ENCODE data around the gene IFITM2. TPM values are rescaled to one million over a fixed set of nuclear protein-coding genes. Genes with fewer than 3 reads are reported as not detected.
"Not testable (repeated sequence)": the region's sequence is repeated elsewhere in the genome, so short reads cannot be mapped to it uniquely, and the experiment has no call there.

IFITM2 gene
- 100 to 1,000 TPM in 1 of 2 donors, 10 to 100 TPM in 1; 75.7 to 656 TPM for total RNA-seq
- 1,000 to 10,000 TPM; 1,063 to 4,189 TPM for polyA plus RNA-seq
- long read RNA-seq, donor 1, transcript IFITM2-206 (2 exons, 892 nt): major isoform, 134 of 1,031 reads
- long read RNA-seq, donor 1, partial matches to known transcripts: 867 of 1,031 reads
- long read RNA-seq, donor 1, other reads (novel, unspliced or antisense): 28 of 1,031 reads
- long read RNA-seq, donor 2, transcript IFITM2-206 (2 exons, 892 nt): major isoform, 79 of 98 reads
- long read RNA-seq, donor 2, partial matches to known transcripts: 17 of 98 reads
- long read RNA-seq, donor 2, other reads (novel, unspliced or antisense): 0 of 98 reads
- long read RNA-seq, donor 3, transcript IFITM2-206 (2 exons, 892 nt): major isoform, 113 of 822 reads
- long read RNA-seq, donor 3, partial matches to known transcripts: 0 of 822 reads
- long read RNA-seq, donor 3, other reads (novel, unspliced or antisense): 709 of 822 reads
- long read RNA-seq, donor 4, transcript IFITM2-206 (2 exons, 892 nt): major isoform, 72 of 545 reads
- long read RNA-seq, donor 4, partial matches to known transcripts: 461 of 545 reads
- long read RNA-seq, donor 4, other reads (novel, unspliced or antisense): 12 of 545 reads
- long read RNA-seq, donor 5, transcript IFITM2-206 (2 exons, 892 nt): major isoform, 160 of 1,283 reads
- long read RNA-seq, donor 5, partial matches to known transcripts: 1,083 of 1,283 reads
- long read RNA-seq, donor 5, other reads (novel, unspliced or antisense): 38 of 1,283 reads

- H3K4me3 ChIP-seq: peak within 1 kb of the TSS; percentile 73
- not testable (repeated sequence) for H3K27me3 ChIP-seq (ENCODE audit: control insufficient read depth in 3 of 3, insufficient read depth in 3 of 3, low read length in 2 of 3); H3K36me3 ChIP-seq (ENCODE audit: control insufficient read depth in 4 of 4, insufficient read depth in 4 of 4, low read length in 4 of 4); H3K9me3 ChIP-seq (ENCODE audit: control insufficient read depth in 4 of 4, insufficient read depth in 3 of 4, low read length in 3 of 4)
- peak within 1 kb of the TSS in 1 of 2 donors; percentile 85 for H3K9ac ChIP-seq (ENCODE audit: insufficient read depth in 1 of 2, low read length in 2 of 2)
- 6% methylated on average over 25 to 28 of the region's 28 CpGs for WGBS, 2 donors
- peak; percentile 71 for ATAC-seq (ENCODE audit: insufficient read depth, low FRiP score)
- peaks cover 0 to 35% (median 7%) of the 10 kb centered on the region in 5 donors for H3K4me1 ChIP-seq (ENCODE audit: control insufficient read depth in 5 of 5, insufficient read depth in 5 of 5, low read length in 5 of 5)
- DNase-seq: peak; percentile 85 to 94 (median 92)
- peak within 1 kb of the TSS; percentile 79 to 96 for H3K27ac ChIP-seq (ENCODE audit: low read depth in 1 of 2, low read length in 1 of 2)
These were observed at the start of gene IFITM2 for GRCh38 chr11:307766-308708. TSS of gene IFITM2 (plus strand) at chr11:307816. CDS start at chr11:308193, 377 bp downstream.

GRCh38 chr11:259413-259812, 48.2 kb upstream of the IFITM2 start:
- H3K4me3 ChIP-seq: no peak overlapping the region
- ATAC-seq (ENCODE audit: insufficient read depth, low FRiP score): no peak
- WGBS, 2 donors: 41 to 61% methylated on average over 10 of the region's 10 CpGs

DNA sequence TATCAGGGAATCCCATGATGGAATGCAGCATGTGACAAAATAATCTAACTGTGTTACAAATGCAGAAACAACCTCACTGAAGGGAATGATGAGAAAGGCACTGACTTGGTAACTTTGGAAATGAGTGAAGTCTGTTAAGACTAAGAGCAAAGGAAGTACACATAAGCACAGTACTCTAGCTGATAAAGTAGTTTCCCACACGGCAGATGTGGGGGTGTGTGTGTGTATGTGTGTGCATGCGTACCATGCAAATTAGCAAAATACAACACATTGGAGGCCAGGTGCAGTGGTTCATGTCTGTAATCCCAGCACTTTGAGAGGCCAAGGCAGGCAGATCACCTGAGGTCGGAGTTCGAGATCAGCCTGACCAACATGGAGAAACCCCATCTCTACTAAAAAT, 46.0 kb upstream of the IFITM2 start:
- Histone ChIP-seq H3K4me3 (no peak overlapping the region), H3K9ac (ENCODE audit: insufficient read depth in 1 of 2, low read length in 2 of 2) (no peak overlapping the region), H3K9me3 (ENCODE audit: control insufficient read depth in 4 of 4, insufficient read depth in 3 of 4, low read length in 3 of 4) (peaks cover 0 to 3% (median 0%) of the 10 kb centered on the region in 4 donors), H3K4me1 (ENCODE audit: control insufficient read depth in 5 of 5, insufficient read depth in 5 of 5, low read length in 5 of 5) (no peaks in the 10 kb centered on the region), H3K27ac (ENCODE audit: low read depth in 1 of 2, low read length in 1 of 2) (no peak overlapping the region), H3K36me3 (ENCODE audit: control insufficient read depth in 4 of 4, insufficient read depth in 4 of 4, low read length in 4 of 4) (no peaks in the 10 kb centered on the region), H3K27me3 (ENCODE audit: control insufficient read depth in 3 of 3, insufficient read depth in 3 of 3, low read length in 2 of 3) (no peaks in the 10 kb centered on the region)
- DNase-seq: no peak
- WGBS, 2 donors: 92 to 98% methylated on average over 4 of the region's 4 CpGs
- no peak for ATAC-seq (ENCODE audit: insufficient read depth, low FRiP score)
- TF ChIP-seq CTCF (IDR thresholded peaks at IDR 0.05; ENCODE audit: control extremely low read depth, extremely low read depth): no peak

More at GRCh38 chr11:259413-259812, 48.2 kb upstream of the IFITM2 start:
- Histone ChIP-seq H3K36me3 (ENCODE audit: control insufficient read depth in 4 of 4, insufficient read depth in 4 of 4, low read length in 4 of 4) (no peaks in the 10 kb centered on the region), H3K4me1 (ENCODE audit: control insufficient read depth in 5 of 5, insufficient read depth in 5 of 5, low read length in 5 of 5) (peaks cover 0 to 4% (median 4%) of the 10 kb centered on the region in 5 donors), H3K27me3 (ENCODE audit: control insufficient read depth in 3 of 3, insufficient read depth in 3 of 3, low read length in 2 of 3) (no peaks in the 10 kb centered on the region), H3K27ac (ENCODE audit: low read depth in 1 of 2, low read length in 1 of 2) (no peak overlapping the region), H3K9me3 (ENCODE audit: control insufficient read depth in 4 of 4, insufficient read depth in 3 of 4, low read length in 3 of 4) (peaks cover 0 to 3% (median 0%) of the 10 kb centered on the region in 4 donors), H3K9ac (ENCODE audit: insufficient read depth in 1 of 2, low read length in 2 of 2) (no peak overlapping the region)
- no peak for TF ChIP-seq CTCF (IDR thresholded peaks at IDR 0.05; ENCODE audit: control extremely low read depth, extremely low read depth)
- no peak for DNase-seq

All from lung (tissue), 16 donors.